ENCODE results near the gene LTBP1. TPM values are rescaled to one million over a fixed set of nuclear protein-coding genes. Genes with fewer than 3 reads are reported as not detected.

Gene LTBP1
- total RNA-seq, 1 donor from 2014 or later = 0.07 TPM

- ATAC-seq (ENCODE audit: low read depth) = no peak
- TF ChIP-seq, protein P1, sequence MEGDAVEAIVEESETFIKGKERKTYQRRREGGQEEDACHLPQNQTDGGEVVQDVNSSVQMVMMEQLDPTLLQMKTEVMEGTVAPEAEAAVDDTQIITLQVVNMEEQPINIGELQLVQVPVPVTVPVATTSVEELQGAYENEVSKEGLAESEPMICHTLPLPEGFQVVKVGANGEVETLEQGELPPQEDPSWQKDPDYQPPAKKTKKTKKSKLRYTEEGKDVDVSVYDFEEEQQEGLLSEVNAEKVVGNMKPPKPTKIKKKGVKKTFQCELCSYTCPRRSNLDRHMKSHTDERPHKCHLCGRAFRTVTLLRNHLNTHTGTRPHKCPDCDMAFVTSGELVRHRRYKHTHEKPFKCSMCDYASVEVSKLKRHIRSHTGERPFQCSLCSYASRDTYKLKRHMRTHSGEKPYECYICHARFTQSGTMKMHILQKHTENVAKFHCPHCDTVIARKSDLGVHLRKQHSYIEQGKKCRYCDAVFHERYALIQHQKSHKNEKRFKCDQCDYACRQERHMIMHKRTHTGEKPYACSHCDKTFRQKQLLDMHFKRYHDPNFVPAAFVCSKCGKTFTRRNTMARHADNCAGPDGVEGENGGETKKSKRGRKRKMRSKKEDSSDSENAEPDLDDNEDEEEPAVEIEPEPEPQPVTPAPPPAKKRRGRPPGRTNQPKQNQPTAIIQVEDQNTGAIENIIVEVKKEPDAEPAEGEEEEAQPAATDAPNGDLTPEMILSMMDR (IDR thresholded peaks at IDR 0.05) = no peak
- CTCF ChIA-PET = interaction anchor here (1.5 to 1.6 kb wide), 2 partner anchors 11 to 15 kb away, joined by 3 read pairs; no protein-coding TSS in a partner anchor
- peaks cover 2% of the 10 kb centered on the region for H3K9me3 Mint-ChIP-seq
- POLR2A ChIA-PET = no interaction called here
- no peaks in the 10 kb centered on the region for H3K4me1 Mint-ChIP-seq
- DNase-seq = no peak
- H3K27me3 Mint-ChIP-seq = no peaks in the 10 kb centered on the region
- H3K27ac Mint-ChIP-seq = no peak overlapping the region
- intact Hi-C loops (cut with micrococcal nuclease) = no loop called here
- no peak overlapping the region for H3K4me3 Mint-ChIP-seq
- no peaks in the 10 kb centered on the region for H3K36me3 Mint-ChIP-seq (ENCODE audit: low read depth)
Measured at GRCh38 chr2:33391529-33392255, 444.9 kb downstream of the LTBP1 start.

GRCh38 chr2:33392366-33392765, 445.6 kb downstream of the LTBP1 start:
- Mint-ChIP-seq H3K27ac (no peak overlapping the region), H3K4me1 (no peaks in the 10 kb centered on the region), H3K9me3 (peaks cover 2% of the 10 kb centered on the region), H3K27me3 (no peaks in the 10 kb centered on the region), H3K36me3 (ENCODE audit: low read depth) (no peaks in the 10 kb centered on the region), H3K4me3 (no peak overlapping the region)
- ChIA-PET CTCF (no interaction called here), POLR2A (no interaction called here)
- intact Hi-C loops (cut with micrococcal nuclease) = no loop called here
- ATAC-seq (ENCODE audit: low read depth) (no peak), DNase-seq (no peak)
- TF ChIP-seq, protein P1 (IDR thresholded peaks at IDR 0.05) = no peak

- DNase-seq (no peak), ATAC-seq (ENCODE audit: low read depth) (no peak)
- Mint-ChIP-seq H3K4me1 (no peaks in the 10 kb centered on the region), H3K36me3 (ENCODE audit: low read depth) (no peaks in the 10 kb centered on the region), H3K4me3 (no peak overlapping the region), H3K9me3 (peaks cover 2% of the 10 kb centered on the region), H3K27me3 (no peaks in the 10 kb centered on the region), H3K27ac (no peak overlapping the region)
- TF ChIP-seq, protein P1 (IDR thresholded peaks at IDR 0.05) = no peak
- CTCF ChIA-PET = interaction anchor here (1.0 to 1.4 kb wide), 3 partner anchors 20 to 187 kb away, joined by 3 to 5 read pairs (median 4); no protein-coding TSS in a partner anchor
- intact Hi-C loops (cut with micrococcal nuclease) = loop anchor here (2.0 kb wide), 2 partner anchors 622 to 840 kb away; no protein-coding TSS in a partner anchor
- POLR2A ChIA-PET = no interaction called here
Measured at GRCh38 chr2:33395034-33395433, 448.3 kb downstream of the LTBP1 start.

DNA sequence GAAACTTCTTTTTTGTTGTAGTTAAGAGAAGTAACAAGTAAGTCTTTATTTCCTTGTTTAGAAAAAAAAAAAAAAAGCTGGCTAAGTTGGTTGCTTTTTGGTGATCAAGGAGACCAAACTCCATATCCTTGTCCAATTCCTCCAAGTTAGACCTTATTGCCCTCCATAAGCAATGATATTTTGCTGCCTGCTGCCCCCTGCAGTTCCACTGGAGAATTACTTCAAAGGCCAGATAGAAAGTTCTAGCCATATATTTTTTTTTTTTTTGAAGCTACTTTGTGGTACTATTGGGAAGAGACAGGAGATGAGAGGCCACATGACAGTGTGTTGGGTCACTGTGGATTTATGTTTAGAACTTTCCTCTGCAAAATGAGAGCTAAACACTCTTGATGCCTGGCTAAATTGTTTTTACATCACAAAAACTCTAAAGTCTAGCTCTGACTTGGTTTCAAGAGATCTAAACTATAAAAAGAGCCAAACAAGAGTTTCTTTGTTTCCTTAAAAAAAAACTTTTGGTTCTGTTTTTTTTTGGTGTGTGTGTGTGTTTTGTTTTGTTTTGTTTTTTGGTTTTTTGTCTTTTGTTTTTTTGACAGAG, 449.0 kb downstream of the LTBP1 start:
- POLR2A ChIA-PET = no interaction called here
- ATAC-seq (ENCODE audit: low read depth) = no peak

DNA sequence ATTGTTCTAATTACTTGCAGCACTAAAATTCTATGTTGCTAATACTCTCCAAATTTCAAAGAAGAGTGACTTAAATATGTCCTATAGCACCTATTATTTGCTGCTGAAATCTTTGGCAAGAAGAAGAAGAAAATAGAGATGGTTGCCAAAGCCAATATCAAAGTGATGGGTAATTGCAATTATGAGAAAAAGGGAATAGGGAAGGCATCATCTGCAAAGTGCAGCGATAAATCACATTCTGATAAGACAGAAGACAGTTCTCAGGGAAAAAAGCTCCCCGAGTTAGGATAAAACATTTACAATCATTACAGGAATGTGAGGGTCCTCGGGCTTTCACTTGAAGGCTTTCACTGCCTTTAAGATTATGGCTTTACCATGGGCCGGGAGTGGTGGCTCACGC, 457.6 kb downstream of the LTBP1 start:
- H3K4me1 Mint-ChIP-seq = no peaks in the 10 kb centered on the region
- DNase-seq (no peak), ATAC-seq (ENCODE audit: low read depth) (no peak)
- intact Hi-C loops (cut with micrococcal nuclease) = no loop called here
- no peak overlapping the region for H3K4me3 Mint-ChIP-seq
- no peak overlapping the region for H3K27ac Mint-ChIP-seq
- peaks cover 9% of the 10 kb centered on the region for H3K9me3 Mint-ChIP-seq
- ChIA-PET CTCF (no interaction called here), POLR2A (no interaction called here)
- H3K36me3 Mint-ChIP-seq (ENCODE audit: low read depth) = no peaks in the 10 kb centered on the region
- no peaks in the 10 kb centered on the region for H3K27me3 Mint-ChIP-seq
- TF ChIP-seq, protein P1 (IDR thresholded peaks at IDR 0.05) = no peak

More for the DNA sequence above, 449.0 kb downstream of the LTBP1 start:
- TF ChIP-seq, protein P1 (IDR thresholded peaks at IDR 0.05) = no peak
- H3K9me3 Mint-ChIP-seq = peaks cover 2% of the 10 kb centered on the region
- H3K4me3 Mint-ChIP-seq = no peak overlapping the region
- H3K27ac Mint-ChIP-seq = no peak overlapping the region
- CTCF ChIA-PET = interaction anchor here (0.9 to 1.4 kb wide), 5 partner anchors 17 to 188 kb away, joined by 3 to 5 read pairs (median 3); no protein-coding TSS in a partner anchor
- H3K27me3 Mint-ChIP-seq = no peaks in the 10 kb centered on the region
- intact Hi-C loops (cut with micrococcal nuclease) = loop anchor here (2.0 kb wide), 2 partner anchors 623 to 841 kb away; no protein-coding TSS in a partner anchor
- no peak for DNase-seq
- no peaks in the 10 kb centered on the region for H3K36me3 Mint-ChIP-seq (ENCODE audit: low read depth)
- no peaks in the 10 kb centered on the region for H3K4me1 Mint-ChIP-seq

All from activated B cell treated with CpG ODN at 0.5 μM for 24 hours (primary cell).